A549 (cell line): ENCODE measurements around the gene RNF217.

ENCODE experiments used
- CHD2 ChIP-seq: fragments of 150-350 bp; IDR thresholded peaks from 2 replicates; pipeline ENCODE4 v1.6.1; 2014; ENCODE audit warnings: low read length; ENCODE audit not compliant: partially characterized antibody
- CTCF ChIP-seq: fragments of >200 bp; sonication (Bioruptor Twin); formaldehyde crosslinking; IDR thresholded peaks from 3 replicates; pipeline ENCODE4 v1.5.1; 2016
- EP300 ChIP-seq, 2 experiments: fragments of >200 bp; sonication (Bioruptor Twin); formaldehyde crosslinking; IDR thresholded peaks; 2 replicates in 1 of 2; 3 replicates in 1 of 2; pipeline ENCODE4 v1.6.1; 2016 to 2017
- JUN ChIP-seq, 2 experiments: fragments of >200 bp; sonication (Bioruptor Twin); formaldehyde crosslinking; IDR thresholded peaks; 2 replicates in 1 of 2; 3 replicates in 1 of 2; pipeline ENCODE4 v1.6.1; 2016 to 2017
- KDM1A ChIP-seq: fragments of 200-600 bp; sonication (generic); IDR thresholded peaks from 2 replicates; pipeline ENCODE4 v1.6.1; 2016; ENCODE audit warnings: low read depth, mild to moderate bottlenecking
- POLR2A ChIP-seq: IDR thresholded peaks from 2 replicates; pipeline ENCODE4 v1.6.1; 2012; ENCODE audit warnings: mild to moderate bottlenecking, low read length
- RCOR1 ChIP-seq: fragments of 150-350 bp; IDR thresholded peaks from 2 replicates; pipeline ENCODE4 v1.6.1; 2014; ENCODE audit warnings: antibody characterized with exemption, low read length, low read depth

- TF ChIP-seq CTCF: no peak
- no peak for TF ChIP-seq EP300 (IDR thresholded peaks at IDR 0.05)
- TF ChIP-seq RCOR1: no peak
- TF ChIP-seq POLR2A: no peak
- no peak for TF ChIP-seq JUN (IDR thresholded peaks at IDR 0.05)
- no peak for TF ChIP-seq KDM1A
- TF ChIP-seq CHD2: no peak
Measured at GRCh38 chr6:125112934-125113333, 150.7 kb downstream of the RNF217 start.
